GM13977 (cell line): ENCODE measurements around the gene DGLUCY.

Source experiments
- DNase-seq: peaks from one replicate; pipeline ENCODE4 v3.0.0; 2012; ENCODE audit warnings: low spot score
- in situ Hi-C: fragments of 300-500 bp; cut with MboI; formaldehyde crosslinking; loops from one replicate; pipeline ENCODE4 v1.12.0; 2022; ENCODE audit warnings: low sequenced_read_pairs, low pct_unique_long_range_greater_than_20kb, mixed read lengths, inconsistent platforms; ENCODE audit not compliant: unreplicated experiment
- TF ChIP-seq, protein P1 (sequence below): IDR thresholded peaks from 2 replicates; pipeline ENCODE4 v1.5.1; 2012; ENCODE audit warnings: mild to moderate bottlenecking, control low read depth; ENCODE audit not compliant: insufficient read depth; ENCODE audit errors: extremely low read depth, missing control alignments

The DGLUCY gene

DNA sequence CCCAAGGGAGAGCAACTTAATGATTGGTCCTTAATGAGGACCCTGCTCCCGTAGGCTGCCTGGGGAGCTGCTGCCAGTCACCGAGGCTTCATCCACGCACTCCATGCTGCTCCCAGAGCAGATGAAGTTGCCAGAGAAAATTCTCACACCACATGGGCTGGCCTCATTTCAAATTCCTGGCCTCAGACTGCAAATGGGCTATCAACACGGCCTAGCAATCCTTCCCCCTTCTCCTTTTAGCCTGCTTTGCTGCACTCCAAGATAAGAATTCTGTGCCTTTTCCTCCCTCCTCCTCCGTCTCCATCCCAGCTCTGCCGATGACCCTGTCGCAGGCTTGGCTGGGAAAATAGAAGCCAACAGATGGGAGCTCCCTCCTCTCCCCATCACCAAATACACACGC lies 10.8 kb upstream of the DGLUCY start:
- TF ChIP-seq, protein P1, sequence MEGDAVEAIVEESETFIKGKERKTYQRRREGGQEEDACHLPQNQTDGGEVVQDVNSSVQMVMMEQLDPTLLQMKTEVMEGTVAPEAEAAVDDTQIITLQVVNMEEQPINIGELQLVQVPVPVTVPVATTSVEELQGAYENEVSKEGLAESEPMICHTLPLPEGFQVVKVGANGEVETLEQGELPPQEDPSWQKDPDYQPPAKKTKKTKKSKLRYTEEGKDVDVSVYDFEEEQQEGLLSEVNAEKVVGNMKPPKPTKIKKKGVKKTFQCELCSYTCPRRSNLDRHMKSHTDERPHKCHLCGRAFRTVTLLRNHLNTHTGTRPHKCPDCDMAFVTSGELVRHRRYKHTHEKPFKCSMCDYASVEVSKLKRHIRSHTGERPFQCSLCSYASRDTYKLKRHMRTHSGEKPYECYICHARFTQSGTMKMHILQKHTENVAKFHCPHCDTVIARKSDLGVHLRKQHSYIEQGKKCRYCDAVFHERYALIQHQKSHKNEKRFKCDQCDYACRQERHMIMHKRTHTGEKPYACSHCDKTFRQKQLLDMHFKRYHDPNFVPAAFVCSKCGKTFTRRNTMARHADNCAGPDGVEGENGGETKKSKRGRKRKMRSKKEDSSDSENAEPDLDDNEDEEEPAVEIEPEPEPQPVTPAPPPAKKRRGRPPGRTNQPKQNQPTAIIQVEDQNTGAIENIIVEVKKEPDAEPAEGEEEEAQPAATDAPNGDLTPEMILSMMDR, result no peak
- no peak for DNase-seq
- in situ Hi-C loops, result no loop called here

DNA sequence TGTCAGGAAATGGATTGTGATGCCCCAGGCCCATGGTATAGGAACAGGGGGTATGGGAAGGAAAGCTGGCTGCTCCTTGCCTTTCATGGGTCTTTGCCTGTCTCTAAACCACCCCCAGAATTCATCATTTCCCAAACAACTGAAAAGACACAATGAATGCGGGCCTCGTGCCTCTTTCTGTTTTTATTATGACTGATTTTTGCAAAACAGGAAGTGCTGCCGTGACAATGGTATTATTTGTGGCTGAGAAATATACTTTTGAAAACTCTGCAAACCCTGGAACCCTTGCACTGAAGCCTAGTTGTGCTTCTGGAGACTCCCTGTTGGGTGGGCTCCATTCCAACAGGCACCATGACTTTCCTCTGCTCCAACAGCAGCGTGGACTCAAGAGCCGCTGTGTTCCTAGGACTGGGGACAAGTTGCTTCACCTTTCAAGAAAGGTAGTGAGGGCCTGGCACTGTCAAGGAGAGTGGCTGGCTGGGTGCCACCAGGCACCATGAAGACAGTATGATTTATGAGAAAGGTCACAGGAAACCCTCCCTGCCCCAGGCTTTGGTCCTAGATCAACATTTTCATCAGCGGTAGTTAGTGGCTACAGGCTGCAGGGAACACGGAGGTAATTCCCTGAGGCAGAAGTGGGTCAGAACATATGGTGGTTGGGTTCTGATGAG lies 4.8 kb upstream of the DGLUCY start:
- TF ChIP-seq, protein P1, result no peak
- DNase-seq, result peak; percentile 29
- in situ Hi-C loops, result no loop called here

DNA sequence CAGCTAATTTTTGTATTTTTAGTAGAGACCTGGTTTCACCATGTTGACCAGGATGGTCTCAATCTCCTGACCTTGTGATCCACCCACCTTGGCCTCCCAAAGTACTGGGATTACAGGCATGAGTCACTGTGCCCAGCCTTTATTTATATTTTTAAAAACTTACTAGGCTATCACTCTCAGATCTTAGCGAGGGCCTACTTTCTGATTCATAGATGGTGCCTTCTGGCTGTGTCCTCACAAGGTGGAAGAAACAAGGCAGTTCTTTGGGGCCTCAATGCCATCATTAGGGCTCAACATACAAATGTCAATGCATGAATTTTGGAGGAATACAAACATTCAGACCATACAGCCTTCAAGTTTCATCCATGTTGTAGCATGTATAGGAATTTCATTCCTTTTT lies 2.4 kb upstream of the DGLUCY start:
- TF ChIP-seq, protein P1, result no peak
- no peak for DNase-seq
- in situ Hi-C loops, result no loop called here

DNA sequence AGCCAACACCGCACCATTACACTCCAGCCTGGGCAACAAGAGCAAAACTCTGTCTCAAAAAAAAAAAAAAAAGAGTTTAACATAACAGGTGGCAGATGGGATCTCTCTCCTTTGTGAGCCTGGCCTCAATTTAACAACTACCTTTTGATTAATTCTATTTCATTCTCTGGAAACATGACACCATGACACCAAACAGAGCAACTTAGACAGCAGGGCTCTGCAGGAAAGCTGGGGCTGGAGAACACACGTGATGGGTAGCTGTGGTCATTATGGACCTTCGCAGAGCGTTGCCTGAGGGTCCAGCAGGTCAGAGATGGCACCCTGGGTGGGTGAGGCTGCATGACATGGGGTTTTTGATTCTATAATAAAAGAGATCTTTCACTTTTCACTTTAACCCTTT lies 1.7 kb upstream of the DGLUCY start:
- in situ Hi-C loops, result no loop called here
- TF ChIP-seq, protein P1, result no peak
- no peak for DNase-seq

DNA sequence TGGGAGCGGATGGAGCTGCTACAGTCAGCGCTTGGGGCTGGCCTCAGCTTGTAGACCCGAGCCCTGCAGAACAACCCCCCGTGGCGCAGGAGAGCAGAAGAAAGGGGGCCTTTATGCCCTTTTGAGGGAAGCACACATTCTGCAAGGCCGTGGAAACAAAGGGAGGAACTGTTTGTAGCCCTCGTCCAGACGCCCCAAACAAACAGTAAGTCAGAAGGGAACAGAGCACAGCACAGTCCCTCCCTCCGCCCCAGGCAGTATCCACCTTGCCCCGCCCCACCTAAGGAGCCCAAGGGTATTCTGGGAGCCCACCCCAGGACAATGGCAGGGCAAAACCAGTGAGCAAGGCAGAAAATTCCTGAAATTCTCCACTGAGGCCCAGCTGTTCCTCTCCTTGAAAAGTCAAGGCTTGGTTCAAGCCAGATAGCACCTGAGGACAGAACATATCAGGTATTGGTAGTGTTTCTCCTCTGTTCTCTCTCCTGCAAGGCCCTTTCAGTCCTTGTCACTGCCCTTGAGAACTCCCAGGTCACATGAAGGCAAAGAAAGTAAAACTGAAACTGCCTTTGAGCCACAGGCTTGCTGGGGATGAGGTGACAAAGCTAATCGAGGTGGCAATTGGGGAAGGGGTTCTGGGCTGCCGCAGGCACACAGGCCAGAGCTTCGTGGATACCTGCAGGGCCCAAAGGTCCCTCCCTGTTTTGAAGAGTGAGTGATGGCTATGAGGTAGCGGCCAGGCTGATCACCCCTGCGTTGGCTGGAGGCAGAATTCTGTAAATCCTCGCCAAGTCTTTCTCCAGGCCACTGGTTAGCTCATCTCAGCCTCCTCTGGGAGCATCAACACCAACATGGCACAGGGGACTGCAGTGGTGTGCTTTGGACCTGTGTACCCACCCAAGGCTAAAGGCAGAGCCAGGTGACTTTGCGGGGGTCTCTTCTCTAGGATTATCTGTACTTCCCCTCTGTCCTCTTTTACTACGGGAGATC lies 499 bp downstream of the DGLUCY start:
- in situ Hi-C loops, result no loop called here
- peak; percentile 74 for DNase-seq
- TF ChIP-seq, protein P1, result no peak

DNA sequence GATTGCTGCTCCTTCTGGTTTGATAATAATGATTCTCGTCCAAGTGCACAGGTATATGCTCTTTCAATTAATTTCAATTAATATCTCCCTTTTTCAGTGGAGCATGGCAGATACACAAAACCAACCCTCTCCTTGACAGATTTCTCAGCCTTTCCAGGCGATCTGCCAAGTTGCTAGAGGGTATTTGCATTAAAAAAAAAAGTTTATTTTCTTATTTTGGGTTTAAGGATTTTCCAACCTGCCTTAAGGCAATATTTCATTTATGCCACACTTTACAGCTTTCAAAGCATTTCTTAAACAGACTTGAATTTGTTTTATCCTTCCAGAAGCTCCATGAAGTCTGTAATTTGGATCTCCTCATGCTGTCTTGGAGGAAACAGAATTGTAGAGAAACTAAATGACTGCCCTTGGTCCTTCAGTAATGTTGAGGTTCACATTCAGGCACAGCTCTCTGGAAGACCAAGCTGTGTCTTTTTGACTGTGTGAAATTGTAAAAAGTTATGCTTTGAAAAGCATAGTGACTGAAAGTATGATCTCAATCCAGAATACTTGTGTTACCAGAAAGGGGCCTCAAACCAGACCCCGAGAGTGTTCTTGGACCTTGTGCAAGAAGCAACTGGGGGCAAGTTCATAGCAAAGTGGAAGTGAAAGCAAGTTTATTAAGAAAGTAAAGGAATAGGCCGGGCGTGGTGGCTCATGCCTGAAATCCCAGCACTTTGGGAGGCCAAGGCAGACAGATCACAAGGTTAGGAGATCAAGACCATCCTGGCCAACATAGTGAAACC lies 2.3 kb downstream of the DGLUCY start:
- TF ChIP-seq, protein P1, result no peak
- DNase-seq, result no peak
- in situ Hi-C loops, result no loop called here
